Measurements from ENCODE around the gene BRF1.

DNA sequence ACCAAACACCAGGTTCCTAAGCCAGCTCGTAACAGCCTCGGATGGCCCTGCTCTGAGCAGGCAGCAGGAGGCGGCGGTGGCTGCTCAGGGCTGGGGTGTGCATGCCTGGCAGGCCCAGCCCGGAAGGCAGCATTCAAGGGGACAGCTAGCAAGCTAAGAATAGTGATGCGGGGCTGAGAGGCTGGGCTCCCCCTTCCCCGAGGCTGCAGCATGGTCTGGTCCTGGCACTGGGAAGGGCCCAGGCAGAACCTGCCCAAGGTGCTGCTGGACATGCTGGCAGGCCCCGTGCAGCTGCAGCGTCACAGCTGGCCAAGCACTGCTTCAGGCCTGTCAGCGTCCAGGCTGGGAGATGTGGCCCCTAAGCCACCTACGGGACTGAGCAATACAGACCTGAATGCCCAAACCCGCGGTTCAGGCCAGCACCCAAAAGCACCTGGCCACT, 93.3 kb downstream of the BRF1 start:
- TF ChIP-seq TEAD4 (IDR thresholded peaks at IDR 0.05): no peak
- TF ChIP-seq CEBPB (IDR thresholded peaks at IDR 0.05): no peak
- no peak for TF ChIP-seq CREB1 (IDR thresholded peaks at IDR 0.05; ENCODE audit: low read depth)
- TF ChIP-seq TAF1 (IDR thresholded peaks at IDR 0.05; ENCODE audit: low read depth): no peak
- no peak for TF ChIP-seq FOXM1 (IDR thresholded peaks at IDR 0.05; ENCODE audit: borderline replicate concordance, low read depth)
- no peak for TF ChIP-seq RAD21 (IDR thresholded peaks at IDR 0.05; ENCODE audit: low read depth)
- no peak for TF ChIP-seq TCF12 (IDR thresholded peaks at IDR 0.05; ENCODE audit: low read depth)

Data from Ishikawa (cell line).